ENCODE measurements around the gene SEBOX. TPM values are rescaled to one million over a fixed set of nuclear protein-coding genes. Genes with fewer than 3 reads are reported as not detected.

The SEBOX gene
- total RNA-seq, 3 donors from 2014 or later, result not detected

- Mint-ChIP-seq H3K4me3 (no peak overlapping the region), H3K4me1 (ENCODE audit: low read depth) (peaks cover 13% of the 10 kb centered on the region), H3K36me3 (ENCODE audit: insufficient read depth) (no peaks in the 10 kb centered on the region), H3K9me3 (no peaks in the 10 kb centered on the region), H3K27me3 (ENCODE audit: low read depth) (no peaks in the 10 kb centered on the region)
- DNase-seq (no peak), ATAC-seq (no peak)
These were observed 3.4 kb upstream of the SEBOX start for GRCh38 chr17:28368306-28368831.

- H3K36me3 Mint-ChIP-seq (ENCODE audit: insufficient read depth), result no peaks in the 10 kb centered on the region
- H3K27me3 Mint-ChIP-seq (ENCODE audit: low read depth), result no peaks in the 10 kb centered on the region
- ATAC-seq (no peak), DNase-seq (no peak)
- no peak overlapping the region for H3K4me3 Mint-ChIP-seq
- H3K4me1 Mint-ChIP-seq (ENCODE audit: low read depth), result peaks cover 7% of the 10 kb centered on the region
- H3K9me3 Mint-ChIP-seq, result no peaks in the 10 kb centered on the region
These were observed 2.8 kb upstream of the SEBOX start for GRCh38 chr17:28367641-28368305.

DNA sequence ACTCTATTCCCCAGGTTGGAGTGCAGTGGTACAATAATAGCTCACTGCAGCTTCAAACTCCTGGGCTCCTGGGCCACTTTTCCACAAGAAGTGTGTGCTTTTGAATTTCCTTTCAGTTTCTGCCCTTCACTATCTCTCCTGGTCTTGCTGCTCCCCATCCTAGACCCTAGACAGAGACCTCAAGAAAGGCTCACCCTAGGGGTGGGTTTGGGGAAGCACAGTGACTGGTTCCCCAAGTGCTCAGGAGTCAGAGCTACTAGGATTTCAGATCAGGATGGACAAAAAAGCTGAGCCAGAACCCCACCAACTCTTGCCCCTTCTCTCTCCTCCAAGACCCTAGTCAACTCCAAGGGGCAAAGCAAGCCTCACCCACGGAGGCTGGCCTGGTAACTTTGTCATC is 1.6 kb upstream of the SEBOX start:
- H3K27me3 Mint-ChIP-seq (ENCODE audit: low read depth), result no peaks in the 10 kb centered on the region
- no peak for DNase-seq
- H3K36me3 Mint-ChIP-seq (ENCODE audit: insufficient read depth), result no peaks in the 10 kb centered on the region
- H3K4me1 Mint-ChIP-seq (ENCODE audit: low read depth), result peaks cover 4% of the 10 kb centered on the region
- no peak for ATAC-seq
- no peaks in the 10 kb centered on the region for H3K9me3 Mint-ChIP-seq
- no peak overlapping the region for H3K4me3 Mint-ChIP-seq

DNA sequence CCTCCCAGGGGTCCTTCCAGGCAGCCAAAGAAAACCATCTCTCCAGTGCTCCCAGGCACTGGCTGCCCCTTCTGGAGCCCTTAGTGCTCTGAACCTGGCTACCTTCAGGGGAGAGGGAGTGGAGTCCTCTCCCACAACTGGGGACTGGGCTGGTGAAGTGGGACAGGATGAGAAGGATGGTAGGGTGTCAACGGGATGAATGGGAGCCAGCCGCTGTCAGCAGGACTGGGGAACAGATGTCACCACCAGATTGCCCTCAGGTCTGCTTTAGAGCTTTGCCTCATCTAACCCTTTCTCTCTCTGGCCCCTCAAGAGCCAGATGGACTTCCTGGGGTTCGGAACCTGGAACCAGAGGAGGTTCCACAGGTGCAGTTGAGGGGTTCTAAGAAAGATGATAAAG is 488 bp upstream of the SEBOX start:
- DNase-seq (no peak), ATAC-seq (no peak)
- H3K27me3 Mint-ChIP-seq (ENCODE audit: low read depth), result no peaks in the 10 kb centered on the region
- no peak overlapping the region for H3K4me3 Mint-ChIP-seq
- H3K9me3 Mint-ChIP-seq, result no peaks in the 10 kb centered on the region
- H3K4me1 Mint-ChIP-seq (ENCODE audit: low read depth), result no peaks in the 10 kb centered on the region
- peaks cover 10% of the 10 kb centered on the region for H3K36me3 Mint-ChIP-seq (ENCODE audit: insufficient read depth)

- no peak for ATAC-seq
These were observed 986 bp downstream of the SEBOX start for GRCh38 chr17:28363776-28364650.

GRCh38 chr17:28363186-28363585 is 1.8 kb downstream of the SEBOX start:
- peaks cover 12% of the 10 kb centered on the region for H3K36me3 Mint-ChIP-seq (ENCODE audit: insufficient read depth)
- H3K27me3 Mint-ChIP-seq (ENCODE audit: low read depth), result no peaks in the 10 kb centered on the region
- DNase-seq, result no peak
- H3K4me3 Mint-ChIP-seq, result no peak overlapping the region
- no peaks in the 10 kb centered on the region for H3K9me3 Mint-ChIP-seq
- peaks cover 6% of the 10 kb centered on the region for H3K4me1 Mint-ChIP-seq (ENCODE audit: low read depth)
- no peak for ATAC-seq

More at GRCh38 chr17:28363776-28364650, 986 bp downstream of the SEBOX start:
- Mint-ChIP-seq H3K4me1 (ENCODE audit: low read depth) (peaks cover 3% of the 10 kb centered on the region), H3K36me3 (ENCODE audit: insufficient read depth) (peaks cover 12% of the 10 kb centered on the region), H3K9me3 (no peaks in the 10 kb centered on the region), H3K27me3 (ENCODE audit: low read depth) (no peaks in the 10 kb centered on the region), H3K4me3 (no peak overlapping the region)
- DNase-seq, result no peak

GRCh38 chr17:28357901-28358197 is 7.2 kb downstream of the SEBOX start:
- no peaks in the 10 kb centered on the region for H3K9me3 Mint-ChIP-seq
- ATAC-seq, result no peak
- H3K36me3 Mint-ChIP-seq (ENCODE audit: insufficient read depth), result peaks cover 30% of the 10 kb centered on the region

GRCh38 chr17:28357061-28357900 is 7.7 kb downstream of the SEBOX start, which contains the start of gene POLDIP2:
Gene POLDIP2, minus strand, starts transcription at chr17:28357527. Its CDS starts 79 bp downstream, at chr17:28357448.
- H3K27me3 Mint-ChIP-seq (ENCODE audit: low read depth), result no peaks in the 10 kb centered on the region
- peaks cover 30% of the 10 kb centered on the region for H3K36me3 Mint-ChIP-seq (ENCODE audit: insufficient read depth)
- H3K4me1 Mint-ChIP-seq (ENCODE audit: low read depth), result peaks cover 30% of the 10 kb centered on the region
- H3K4me3 Mint-ChIP-seq, result peak within 1 kb of the TSS; percentile 96
- DNase-seq (peak; percentile 94), ATAC-seq (peak; percentile 99)
- no peaks in the 10 kb centered on the region for H3K9me3 Mint-ChIP-seq

More at GRCh38 chr17:28357901-28358197, 7.2 kb downstream of the SEBOX start:
- H3K4me1 Mint-ChIP-seq (ENCODE audit: low read depth), result peaks cover 30% of the 10 kb centered on the region
- no peaks in the 10 kb centered on the region for H3K27me3 Mint-ChIP-seq (ENCODE audit: low read depth)
- H3K4me3 Mint-ChIP-seq, result peak overlapping the region; percentile 96
- DNase-seq, result no peak

DNA sequence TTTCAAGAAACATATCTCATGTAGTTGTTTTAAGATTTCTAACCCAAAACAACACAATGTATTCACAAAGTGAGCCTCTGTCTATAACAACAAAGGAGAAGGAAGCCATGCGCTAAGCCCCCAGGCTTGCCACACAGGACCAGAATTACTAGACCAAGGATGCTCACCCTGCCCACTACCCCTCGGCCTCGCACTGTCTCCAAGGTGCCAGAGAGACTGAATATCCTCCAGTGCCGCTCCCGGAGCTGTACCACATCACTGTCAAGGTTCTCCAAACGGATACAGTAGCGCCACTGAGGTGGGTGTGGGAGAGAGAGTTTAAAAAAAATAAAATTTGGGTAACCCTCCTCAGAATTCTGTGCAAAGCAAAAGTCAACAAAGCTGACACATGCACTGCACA is 14.7 kb downstream of the SEBOX start:
- peaks cover 5% of the 10 kb centered on the region for H3K4me1 Mint-ChIP-seq (ENCODE audit: low read depth)
- no peak for ATAC-seq
- peaks cover 45% of the 10 kb centered on the region for H3K36me3 Mint-ChIP-seq (ENCODE audit: insufficient read depth)
- no peaks in the 10 kb centered on the region for H3K27me3 Mint-ChIP-seq (ENCODE audit: low read depth)
- H3K9me3 Mint-ChIP-seq, result no peaks in the 10 kb centered on the region
- no peak for DNase-seq
- no peak overlapping the region for H3K4me3 Mint-ChIP-seq

DNA sequence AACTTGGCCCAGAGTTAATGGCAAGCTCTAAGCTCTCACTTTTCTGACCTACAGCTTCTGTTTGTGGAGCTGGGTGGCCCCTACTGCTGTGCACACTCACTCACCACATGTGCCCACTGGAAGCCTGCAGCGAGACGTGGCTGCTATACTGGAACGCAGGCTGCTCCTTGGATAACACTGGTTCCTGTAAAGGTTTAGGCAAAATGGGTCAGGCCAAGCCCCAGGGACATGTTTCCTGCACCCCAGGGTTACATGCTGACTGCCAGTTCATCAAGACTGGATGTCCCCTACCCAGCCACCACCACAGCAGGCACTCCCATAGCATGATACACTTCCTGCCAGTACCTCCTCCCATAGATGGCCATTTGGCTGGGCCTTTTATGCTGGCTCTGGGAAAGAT is 16.0 kb downstream of the SEBOX start:
- DNase-seq (no peak), ATAC-seq (no peak)
- Mint-ChIP-seq H3K4me3 (no peak overlapping the region), H3K36me3 (ENCODE audit: insufficient read depth) (peaks cover 42% of the 10 kb centered on the region), H3K27me3 (ENCODE audit: low read depth) (no peaks in the 10 kb centered on the region), H3K9me3 (no peaks in the 10 kb centered on the region), H3K4me1 (ENCODE audit: low read depth) (no peaks in the 10 kb centered on the region)

DNA sequence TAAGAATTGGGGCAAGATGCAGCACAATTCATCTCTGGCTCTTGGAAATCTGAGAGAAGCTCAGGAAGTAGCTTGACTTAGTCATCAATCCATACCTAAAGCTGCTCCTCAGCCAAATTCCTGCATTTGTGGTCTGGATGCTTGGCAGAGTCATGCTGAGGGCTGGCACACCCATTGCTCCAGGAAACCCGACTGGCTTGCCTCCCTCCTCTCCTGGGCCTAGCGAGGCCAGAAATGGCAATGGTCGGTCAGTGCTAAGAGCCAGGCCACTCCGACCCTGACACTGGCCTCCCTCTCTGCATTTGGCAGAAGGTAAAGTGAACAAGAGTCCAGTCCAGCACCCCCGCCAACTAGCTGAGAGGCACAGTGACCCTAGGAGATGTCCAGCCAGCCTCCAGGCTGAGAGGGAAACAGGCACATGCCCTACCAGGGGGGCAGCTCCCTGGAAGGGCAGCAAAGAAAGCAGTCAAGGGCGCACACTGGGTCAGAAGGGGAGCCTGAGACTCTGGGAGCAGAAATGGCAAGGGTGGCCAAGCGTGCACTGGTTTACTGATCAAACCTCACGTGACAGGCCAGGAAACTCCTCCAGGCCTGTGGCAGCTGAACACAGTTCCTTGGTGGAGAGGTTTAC is 17.6 kb downstream of the SEBOX start:
- no peaks in the 10 kb centered on the region for H3K27me3 Mint-ChIP-seq (ENCODE audit: low read depth)
- H3K36me3 Mint-ChIP-seq (ENCODE audit: insufficient read depth), result peaks cover 43% of the 10 kb centered on the region
- DNase-seq (no peak), ATAC-seq (no peak)
- H3K4me3 Mint-ChIP-seq, result no peak overlapping the region
- H3K9me3 Mint-ChIP-seq, result no peaks in the 10 kb centered on the region
- no peaks in the 10 kb centered on the region for H3K4me1 Mint-ChIP-seq (ENCODE audit: low read depth)

GRCh38 chr17:28346746-28347246 is 18.2 kb downstream of the SEBOX start:
- ATAC-seq, result no peak
- H3K36me3 Mint-ChIP-seq (ENCODE audit: insufficient read depth), result peaks cover 44% of the 10 kb centered on the region

GRCh38 chr17:28346199-28346580 is 18.8 kb downstream of the SEBOX start:
- H3K27me3 Mint-ChIP-seq (ENCODE audit: low read depth), result no peaks in the 10 kb centered on the region
- ATAC-seq (no peak), DNase-seq (no peak)
- no peaks in the 10 kb centered on the region for H3K4me1 Mint-ChIP-seq (ENCODE audit: low read depth)
- no peak overlapping the region for H3K4me3 Mint-ChIP-seq
- H3K36me3 Mint-ChIP-seq (ENCODE audit: insufficient read depth), result peaks cover 42% of the 10 kb centered on the region
- no peaks in the 10 kb centered on the region for H3K9me3 Mint-ChIP-seq

More at GRCh38 chr17:28346746-28347246, 18.2 kb downstream of the SEBOX start:
- no peak for DNase-seq
- Mint-ChIP-seq H3K9me3 (no peaks in the 10 kb centered on the region), H3K4me1 (ENCODE audit: low read depth) (no peaks in the 10 kb centered on the region), H3K4me3 (no peak overlapping the region), H3K27me3 (ENCODE audit: low read depth) (no peaks in the 10 kb centered on the region)

Measured in activated T-cell treated with anti-CD3 and anti-CD28 coated beads, Interleukin-2, amount 50 U/mL, for 4 hours (primary cell).